Measurements from ENCODE around the gene LDAF1. TPM values are rescaled to one million over a fixed set of nuclear protein-coding genes. Genes with fewer than 3 reads are reported as not detected.
"Not testable (repeated sequence)": the region's sequence is repeated elsewhere in the genome, so short reads cannot be mapped to it uniquely, and the experiment has no call there.

The LDAF1 gene
- total RNA-seq, 2 experiments from 2014 or later: 8.9 to 9.5 TPM

DNA sequence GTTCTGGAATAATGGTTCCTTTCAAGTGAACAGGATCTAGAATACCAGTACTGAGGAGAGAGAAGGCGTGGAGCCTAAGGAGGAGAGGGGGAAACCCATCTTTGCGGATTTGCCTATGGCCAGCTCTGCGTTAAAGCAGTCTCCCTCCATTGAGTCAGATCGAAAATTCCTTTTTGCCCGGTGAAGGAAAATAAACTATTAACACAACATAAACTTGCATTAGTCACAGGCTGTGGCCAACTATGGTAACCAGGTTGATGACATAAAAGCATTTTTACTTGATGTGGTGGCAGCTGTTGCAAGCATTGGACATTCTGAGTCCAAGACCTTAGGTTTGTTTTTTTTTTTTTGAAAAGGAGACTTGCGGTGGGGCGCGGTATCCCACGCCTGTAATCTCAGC is 8.9 kb downstream of the LDAF1 start:
- Mint-ChIP-seq H3K4me3 (no peak overlapping the region), H3K36me3 (peaks cover 10% of the 10 kb centered on the region), H3K9me3 (ENCODE audit: low read depth) (no peaks in the 10 kb centered on the region), H3K4me1 (no peaks in the 10 kb centered on the region), H3K27ac (no peak overlapping the region), H3K27me3 (no peaks in the 10 kb centered on the region)
- no peak for ATAC-seq
- CTCF ChIA-PET: interaction anchor here (1.6 kb wide), 1 partner anchor 10 kb away, joined by 4 read pairs; no protein-coding TSS in a partner anchor
- no peak for DNase-seq

DNA sequence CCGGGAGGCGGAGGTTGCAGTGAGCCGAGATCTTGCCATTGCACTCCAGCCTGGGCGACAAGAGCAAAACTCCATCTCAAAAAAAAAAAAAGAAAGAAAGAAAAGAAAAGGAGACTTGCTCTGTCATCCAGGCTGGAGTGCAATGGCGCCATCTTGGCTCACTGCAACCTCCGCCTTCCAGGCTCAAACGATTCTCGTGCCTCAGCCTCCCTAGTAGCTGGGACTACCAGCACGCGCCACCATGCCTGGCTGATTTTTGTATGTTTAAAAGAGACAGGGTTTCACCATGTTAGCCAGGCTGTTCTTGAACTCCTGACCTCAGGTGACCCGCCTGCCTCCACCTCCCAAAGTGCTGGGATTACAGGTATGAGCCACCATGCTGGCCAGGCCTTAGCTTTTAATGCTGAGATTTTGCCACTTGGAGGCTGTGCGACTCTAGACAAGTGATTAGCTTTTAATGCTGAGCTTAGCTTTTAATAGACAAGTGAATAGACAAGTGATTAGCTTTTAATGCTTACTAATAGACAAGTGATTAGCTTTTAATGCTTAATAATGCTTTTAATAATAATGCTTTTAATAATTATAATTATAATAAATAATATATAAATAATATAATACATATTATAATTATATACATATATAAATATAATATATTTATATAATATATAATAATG is 9.6 kb downstream of the LDAF1 start:
- ATAC-seq: no peak
- Mint-ChIP-seq H3K4me3 (no peak overlapping the region), H3K4me1 (no peaks in the 10 kb centered on the region), H3K27ac (no peak overlapping the region), H3K36me3 (peaks cover 7% of the 10 kb centered on the region), H3K27me3 (no peaks in the 10 kb centered on the region), H3K9me3 (ENCODE audit: low read depth) (no peaks in the 10 kb centered on the region)
- peak; percentile 44 for DNase-seq
- CTCF ChIA-PET: interaction anchor here (2.2 kb wide), 1 partner anchor 11 kb away, joined by 9 read pairs; no protein-coding TSS in a partner anchor

DNA sequence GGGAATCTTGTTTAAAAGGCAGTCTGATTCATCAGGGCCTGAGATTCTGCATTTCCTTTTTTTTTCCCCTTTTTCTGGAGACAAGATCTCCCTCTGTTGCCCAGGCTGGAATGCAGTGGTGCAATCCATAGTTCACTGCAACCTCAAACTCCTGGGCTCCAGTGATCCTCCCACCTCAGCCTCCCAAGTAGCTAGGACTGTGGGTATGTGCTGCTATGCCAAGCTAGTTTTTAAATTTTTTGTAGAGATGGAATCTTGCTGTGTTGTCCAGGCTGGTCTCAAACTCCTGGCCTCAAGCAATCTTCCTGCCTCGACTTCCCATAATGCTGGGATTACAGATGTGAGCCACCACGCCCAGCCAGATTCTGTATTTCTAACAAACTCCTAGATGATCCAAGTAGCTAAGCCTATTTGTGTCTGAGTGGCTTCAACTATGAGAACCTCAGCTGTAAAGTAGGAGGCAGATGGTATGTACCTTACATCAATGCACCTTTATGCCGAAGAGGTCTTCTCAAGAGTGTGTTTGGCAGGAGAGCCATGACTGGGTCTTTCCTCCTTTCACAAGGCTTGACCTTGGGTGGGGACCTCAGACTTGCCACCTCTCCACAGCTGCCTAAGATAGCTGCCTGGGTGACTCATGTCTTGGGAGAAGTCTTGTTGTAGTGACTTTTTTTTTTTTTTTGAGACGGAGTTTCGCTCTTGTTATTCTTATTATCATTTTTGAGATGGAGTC is 10.9 kb downstream of the LDAF1 start:
- ATAC-seq: no peak

DNA sequence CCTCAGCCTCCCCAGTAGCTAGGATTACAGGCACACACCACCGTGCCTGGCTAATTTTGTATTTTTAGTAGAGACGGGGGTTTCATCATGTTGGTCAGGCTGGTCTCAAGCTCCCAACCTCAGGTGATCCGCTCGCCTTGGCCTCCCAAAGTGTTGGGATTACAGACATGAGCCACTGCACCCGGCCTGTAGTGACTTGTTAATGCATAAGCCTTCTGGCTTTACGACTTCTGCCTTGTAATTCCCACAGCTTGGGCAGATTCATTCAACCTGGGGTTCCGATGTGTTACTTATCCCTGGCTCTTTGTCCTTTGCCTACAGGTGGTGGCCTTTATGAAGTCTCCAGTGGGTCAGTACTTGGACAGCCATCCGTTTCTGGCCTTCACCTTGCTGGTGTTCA is 11.6 kb downstream of the LDAF1 start:
- H3K27me3 Mint-ChIP-seq; H3K27ac Mint-ChIP-seq; ATAC-seq; H3K9me3 Mint-ChIP-seq (ENCODE audit: low read depth); H3K4me3 Mint-ChIP-seq; DNase-seq; H3K4me1 Mint-ChIP-seq; H3K36me3 Mint-ChIP-seq: not testable (repeated sequence)
- CTCF ChIA-PET: interaction anchor here (1.4 to 2.2 kb wide), 3 partner anchors 11 to 13 kb away, joined by 3 to 9 read pairs (median 4); partner anchors contain the start of gene LDAF1

More for the DNA sequence above, 10.9 kb downstream of the LDAF1 start:
- CTCF ChIA-PET: interaction anchor here (1.3 to 2.2 kb wide), 4 partner anchors 11 to 174 kb away, joined by 3 to 9 read pairs (median 4); partner anchors contain the start of gene LDAF1
- DNase-seq: no peak
- Mint-ChIP-seq H3K4me3 (no peak overlapping the region), H3K27ac (no peak overlapping the region), H3K27me3 (no peaks in the 10 kb centered on the region), H3K9me3 (ENCODE audit: low read depth) (no peaks in the 10 kb centered on the region), H3K36me3 (peaks cover 7% of the 10 kb centered on the region), H3K4me1 (no peaks in the 10 kb centered on the region)

DNA sequence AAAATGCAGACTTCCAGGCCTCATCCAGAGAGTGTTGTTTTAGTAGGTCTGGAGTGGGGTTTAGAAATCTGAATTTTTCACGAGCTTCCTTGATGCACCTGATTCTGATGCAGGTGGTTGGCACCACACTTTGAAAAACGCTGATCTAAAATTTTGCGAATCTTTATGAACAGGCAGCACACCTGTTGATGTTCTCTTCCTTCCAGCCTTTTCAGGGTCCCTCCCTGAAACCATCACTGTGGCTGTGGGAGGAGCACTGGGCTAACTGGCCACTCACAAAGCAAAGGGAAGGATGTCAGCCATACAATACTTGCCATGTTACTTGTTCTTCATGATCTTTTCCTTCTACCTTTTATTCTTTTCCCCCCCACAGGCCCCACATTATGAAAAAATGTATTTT is 14.2 kb downstream of the LDAF1 start:
- Mint-ChIP-seq H3K36me3 (peaks cover 18% of the 10 kb centered on the region), H3K4me1 (no peaks in the 10 kb centered on the region), H3K27me3 (no peaks in the 10 kb centered on the region), H3K27ac (no peak overlapping the region), H3K4me3 (no peak overlapping the region), H3K9me3 (ENCODE audit: low read depth) (no peaks in the 10 kb centered on the region)
- CTCF ChIA-PET: no interaction called here
- no peak for DNase-seq
- no peak for ATAC-seq

DNA sequence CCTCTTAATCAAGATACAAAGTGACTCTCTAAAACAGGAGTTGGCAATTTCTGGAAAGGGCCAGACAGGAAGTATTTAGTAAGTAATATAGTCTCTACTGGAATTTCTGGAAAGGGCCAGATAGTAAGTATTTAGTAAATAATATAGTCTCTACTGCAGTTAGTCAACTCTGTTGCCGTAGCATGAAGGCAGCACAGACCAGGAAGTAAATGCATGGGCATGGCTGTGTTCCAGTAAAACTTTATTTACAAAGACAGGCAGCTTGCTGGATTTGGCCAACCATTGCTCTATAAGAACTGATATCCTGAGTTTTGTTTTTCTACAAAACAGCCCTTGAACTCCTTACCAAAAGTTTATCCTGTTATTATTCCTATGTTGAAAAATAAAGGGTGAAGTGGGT is 16.9 kb downstream of the LDAF1 start:
- Mint-ChIP-seq H3K4me3 (no peak overlapping the region), H3K36me3 (peaks cover 34% of the 10 kb centered on the region), H3K9me3 (ENCODE audit: low read depth) (no peaks in the 10 kb centered on the region), H3K27ac (no peak overlapping the region), H3K27me3 (no peaks in the 10 kb centered on the region), H3K4me1 (no peaks in the 10 kb centered on the region)
- DNase-seq (no peak), ATAC-seq (no peak)
- CTCF ChIA-PET: interaction anchor here (0.6 kb wide), 1 partner anchor 1367 kb away, joined by 3 read pairs; no protein-coding TSS in a partner anchor

DNA sequence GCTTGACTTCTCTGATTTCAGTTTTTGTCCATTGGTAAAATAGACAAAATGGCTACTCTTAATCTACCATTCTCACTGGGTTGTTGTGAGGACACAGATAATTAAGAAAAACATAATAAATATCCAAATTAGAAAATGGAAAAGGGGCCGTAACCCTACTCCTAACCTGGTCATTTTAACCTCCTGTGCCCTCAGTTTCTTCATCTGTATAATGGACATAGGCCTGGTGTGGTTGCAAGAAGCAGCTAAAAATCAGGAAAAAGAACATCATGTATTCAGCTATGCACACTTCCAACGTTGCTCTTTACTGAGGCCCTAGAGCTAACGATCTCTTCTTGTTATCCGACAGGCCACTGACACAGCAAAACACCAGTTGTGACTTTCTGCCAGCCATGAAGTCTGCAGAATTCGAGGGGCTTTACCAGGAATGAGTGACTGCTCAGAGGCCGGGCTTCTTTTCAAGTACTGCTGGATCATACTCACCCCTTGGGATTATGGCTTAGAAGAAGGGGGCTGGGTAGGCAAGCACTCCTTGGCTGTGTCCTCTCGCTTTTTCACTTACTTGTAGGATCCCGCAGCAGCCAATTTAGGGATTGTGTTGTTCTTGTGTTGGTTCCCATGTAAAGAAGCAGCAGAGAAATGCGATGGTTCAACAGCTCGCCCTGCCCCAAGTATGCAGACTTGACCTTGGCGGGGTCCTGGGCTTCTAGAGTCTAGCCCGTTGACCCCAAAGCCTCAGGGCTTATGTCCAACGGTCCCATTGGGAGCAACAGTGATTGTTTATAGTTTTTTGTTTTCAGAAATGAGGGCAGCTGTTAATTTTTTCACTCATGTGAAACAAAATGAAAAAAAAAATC is 20.9 kb downstream of the LDAF1 start:
- Mint-ChIP-seq H3K4me3 (no peak overlapping the region), H3K9me3 (ENCODE audit: low read depth) (peaks cover 2% of the 10 kb centered on the region), H3K36me3 (peaks cover 53% of the 10 kb centered on the region), H3K27ac (no peak overlapping the region), H3K4me1 (peaks cover under 1% of the 10 kb centered on the region), H3K27me3 (no peaks in the 10 kb centered on the region)
- ATAC-seq (no peak), DNase-seq (no peak)
- CTCF ChIA-PET: interaction anchor here (1.5 kb wide), 1 partner anchor 10 kb away, joined by 4 read pairs; no protein-coding TSS in a partner anchor

DNA sequence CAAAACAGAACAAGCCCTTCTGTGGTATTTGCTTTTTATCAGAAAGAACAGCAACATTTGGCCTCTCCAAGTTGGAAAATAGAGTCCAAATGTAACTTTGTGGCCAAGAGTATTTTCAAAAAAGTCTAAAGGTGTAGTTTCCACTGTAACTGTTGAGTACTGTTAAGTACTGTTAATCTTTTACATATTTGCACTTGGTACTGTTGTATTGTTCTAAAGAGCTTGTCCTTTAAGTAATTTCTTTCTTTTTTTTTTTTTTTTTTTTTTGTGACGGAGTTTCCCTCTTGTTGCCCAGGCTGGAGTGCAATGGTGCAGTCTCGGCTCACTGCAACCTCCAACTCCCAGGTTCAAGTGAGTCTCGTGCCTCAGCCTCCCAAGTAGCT is 21.5 kb downstream of the LDAF1 start:
- Mint-ChIP-seq H3K36me3 (peaks cover 56% of the 10 kb centered on the region), H3K27ac (no peak overlapping the region), H3K9me3 (ENCODE audit: low read depth) (peaks cover 5% of the 10 kb centered on the region), H3K27me3 (no peaks in the 10 kb centered on the region), H3K4me3 (no peak overlapping the region), H3K4me1 (peaks cover 6% of the 10 kb centered on the region)
- no peak for ATAC-seq
- DNase-seq: no peak
- CTCF ChIA-PET: interaction anchor here (1.5 kb wide), 1 partner anchor 9 kb away, joined by 4 read pairs; no protein-coding TSS in a partner anchor

DNA sequence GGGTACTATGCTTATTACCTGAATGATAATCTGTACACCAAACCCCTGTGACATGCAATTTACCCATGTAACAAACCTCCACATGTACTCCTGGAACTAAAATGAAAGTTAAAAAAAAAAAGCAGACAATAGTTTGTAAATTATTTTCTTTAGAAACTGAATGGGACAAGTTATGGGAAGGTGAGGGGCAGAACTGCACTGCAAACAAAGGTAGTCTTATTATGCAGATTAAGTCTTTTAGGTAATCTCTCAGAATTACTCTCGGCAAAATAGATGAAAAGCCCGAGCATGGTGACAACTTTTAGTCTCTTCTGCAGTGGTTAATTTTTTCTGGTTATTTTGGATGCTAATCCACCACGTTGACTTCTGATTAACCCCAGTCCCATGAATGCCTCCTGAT is 25.5 kb downstream of the LDAF1 start:
- DNase-seq: no peak
- CTCF ChIA-PET: no interaction called here
- peaks cover 36% of the 10 kb centered on the region for H3K36me3 Mint-ChIP-seq
- peaks cover 7% of the 10 kb centered on the region for H3K9me3 Mint-ChIP-seq (ENCODE audit: low read depth)
- H3K4me1 Mint-ChIP-seq: peaks cover 10% of the 10 kb centered on the region
- no peaks in the 10 kb centered on the region for H3K27me3 Mint-ChIP-seq
- no peak for ATAC-seq
- H3K27ac Mint-ChIP-seq: no peak overlapping the region
- H3K4me3 Mint-ChIP-seq: no peak overlapping the region

DNA sequence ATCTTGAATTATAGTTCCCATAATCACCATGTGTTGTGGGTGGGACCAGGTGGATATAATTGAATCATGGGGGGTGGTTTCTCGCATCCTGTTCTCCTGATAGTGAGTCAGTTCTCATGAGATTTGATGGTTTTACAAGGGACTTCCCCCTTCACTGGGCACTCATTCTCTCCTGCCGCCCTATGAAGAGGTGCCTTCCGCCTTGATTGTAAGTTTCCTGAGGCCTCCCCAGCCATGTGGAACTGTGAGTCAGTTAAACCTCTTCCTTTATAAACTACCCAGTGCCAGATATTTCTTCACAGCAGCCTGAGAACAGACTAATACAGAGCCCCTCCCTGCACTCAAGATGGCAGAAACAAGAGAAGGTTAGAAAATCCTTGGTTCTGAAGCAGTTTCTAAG is 26.4 kb downstream of the LDAF1 start:
- no peak overlapping the region for H3K4me3 Mint-ChIP-seq
- no peak overlapping the region for H3K27ac Mint-ChIP-seq
- CTCF ChIA-PET: no interaction called here
- DNase-seq: no peak
- H3K27me3 Mint-ChIP-seq: peaks cover under 1% of the 10 kb centered on the region
- peaks cover 7% of the 10 kb centered on the region for H3K9me3 Mint-ChIP-seq (ENCODE audit: low read depth)
- peaks cover 10% of the 10 kb centered on the region for H3K4me1 Mint-ChIP-seq
- ATAC-seq: no peak
- H3K36me3 Mint-ChIP-seq: peaks cover 30% of the 10 kb centered on the region

DNA sequence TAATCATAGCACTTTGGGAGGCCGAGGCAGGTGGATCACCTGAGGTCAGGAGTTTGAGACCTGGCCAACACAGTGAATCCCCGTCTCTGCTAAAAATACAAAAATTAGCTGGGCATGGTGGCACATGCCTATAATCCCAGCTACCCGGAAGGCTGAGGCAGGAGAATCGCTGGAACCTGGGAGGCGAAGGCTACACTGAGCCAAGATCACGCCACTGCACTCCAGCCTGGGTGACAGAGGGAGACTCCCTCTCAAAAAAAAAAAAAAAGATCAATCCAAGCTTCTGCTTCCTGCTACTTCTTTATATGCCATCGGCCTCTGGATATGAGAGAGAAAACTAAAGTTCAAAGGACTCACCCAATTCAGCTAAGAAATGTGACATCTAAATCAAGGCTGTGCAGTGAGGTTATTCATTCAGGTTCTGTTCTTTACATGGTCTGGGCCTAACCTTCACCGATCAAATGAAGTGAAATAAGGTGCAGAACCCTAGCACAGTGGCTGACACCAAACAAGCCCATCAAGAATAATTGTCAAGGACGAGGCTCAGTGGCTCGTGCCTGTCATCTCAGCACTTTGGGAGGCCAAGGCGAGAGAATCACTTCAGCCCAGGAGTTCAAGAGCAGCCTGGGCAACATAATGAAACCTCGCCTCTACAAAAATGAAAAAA is 27.3 kb downstream of the LDAF1 start:
- Mint-ChIP-seq H3K36me3 (peaks cover 25% of the 10 kb centered on the region), H3K4me1 (peaks cover 10% of the 10 kb centered on the region)

DNA sequence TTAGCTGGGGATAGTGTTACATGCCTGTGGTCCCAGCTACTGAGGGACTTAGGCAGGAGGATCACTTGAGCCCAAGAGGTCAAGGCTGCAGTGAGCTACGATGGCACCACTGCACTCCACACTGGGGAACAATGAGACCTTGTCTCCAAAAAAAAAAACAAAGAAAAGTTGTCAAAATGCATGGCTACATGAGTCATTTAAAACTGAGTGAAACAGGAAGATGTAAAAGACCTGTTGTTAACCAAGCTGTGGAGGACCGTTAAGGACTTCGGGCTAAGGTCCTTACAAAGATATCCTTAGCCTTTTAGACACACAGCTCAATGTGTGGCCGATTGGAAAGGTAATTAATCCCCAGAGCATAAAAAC is 27.8 kb downstream of the LDAF1 start:
- H3K9me3 Mint-ChIP-seq (ENCODE audit: low read depth): peaks cover 7% of the 10 kb centered on the region

More for the DNA sequence above, 27.3 kb downstream of the LDAF1 start:
- Mint-ChIP-seq H3K27me3 (peaks cover 3% of the 10 kb centered on the region), H3K9me3 (ENCODE audit: low read depth) (peaks cover 7% of the 10 kb centered on the region), H3K4me3 (no peak overlapping the region), H3K27ac (no peak overlapping the region)
- DNase-seq: no peak
- ATAC-seq: no peak
- CTCF ChIA-PET: interaction anchor here (0.5 to 1.4 kb wide), 3 partner anchors 28 to 344 kb away, joined by 3 to 4 read pairs (median 3); no protein-coding TSS in a partner anchor

More for the DNA sequence above, 27.8 kb downstream of the LDAF1 start:
- Mint-ChIP-seq H3K36me3 (peaks cover 21% of the 10 kb centered on the region), H3K27me3 (peaks cover 5% of the 10 kb centered on the region), H3K4me1 (peaks cover 10% of the 10 kb centered on the region), H3K4me3 (no peak overlapping the region), H3K27ac (no peak overlapping the region)
- DNase-seq (no peak), ATAC-seq (no peak)
- CTCF ChIA-PET: interaction anchor here (0.5 to 1.4 kb wide), 3 partner anchors 29 to 343 kb away, joined by 3 to 4 read pairs (median 3); no protein-coding TSS in a partner anchor

Measured in activated CD8-positive, alpha-beta memory T cell treated with anti-CD3 and anti-CD28 coated beads, Interleukin-2, amount 10 ng/mL, durations not matched to agents 7 days and 5 days (primary cell).